GM21423 (cell line): ENCODE measurements around the gene ZMYND19.
A peak's percentile ranks its signal among the peaks of the same experiment; 100 is the strongest.
"Not testable (repeated sequence)": the region's sequence is repeated elsewhere in the genome, so short reads cannot be mapped to it uniquely, and the experiment has no call there.

Source experiments
- ATAC-seq: cut with Tn5 transposase; IDR thresholded peaks from one replicate; pipeline ENCODE4 v1.9.1; 2021; ENCODE audit warnings: mild to moderate bottlenecking, moderate library complexity; ENCODE audit not compliant: unreplicated experiment

The ZMYND19 gene

DNA sequence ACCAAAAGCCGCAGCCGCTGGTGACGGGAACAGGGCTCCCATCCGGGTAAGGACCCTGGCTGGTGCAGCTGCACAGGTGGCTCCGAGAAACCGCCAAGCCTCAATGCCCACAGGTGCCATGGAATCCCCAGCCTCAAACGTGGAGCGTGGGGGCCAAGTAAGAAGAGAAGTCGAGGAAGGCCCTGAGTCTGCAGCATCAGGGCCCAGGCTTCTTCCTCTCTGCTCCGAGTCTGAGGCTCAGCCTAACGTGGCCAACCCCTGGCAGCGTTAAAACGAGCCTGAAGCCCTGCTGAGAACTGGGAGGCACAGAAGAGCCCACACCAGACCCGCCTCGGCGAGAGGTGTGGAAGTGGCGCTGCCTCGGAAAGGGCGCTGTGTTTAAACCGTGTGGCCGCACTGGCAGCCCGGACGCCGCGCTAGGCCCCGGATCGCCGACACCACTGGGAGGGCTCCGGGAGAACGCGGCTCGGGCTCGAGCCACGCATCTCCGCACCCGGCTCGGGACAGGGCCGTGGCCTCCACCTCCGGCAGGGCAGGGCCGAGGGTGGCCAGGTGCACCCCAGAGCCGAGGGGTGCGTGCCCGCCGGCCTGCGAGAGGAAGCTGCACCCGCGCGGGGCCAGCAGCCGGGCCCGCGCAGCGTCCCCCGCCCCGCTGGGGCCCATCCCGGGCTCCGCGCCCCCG lies 730 bp downstream of the ZMYND19 start:
- ATAC-seq, result peak; percentile 17

GRCh38 chr9:137588891-137589290 lies 1.4 kb downstream of the ZMYND19 start:
- no peak for ATAC-seq

DNA sequence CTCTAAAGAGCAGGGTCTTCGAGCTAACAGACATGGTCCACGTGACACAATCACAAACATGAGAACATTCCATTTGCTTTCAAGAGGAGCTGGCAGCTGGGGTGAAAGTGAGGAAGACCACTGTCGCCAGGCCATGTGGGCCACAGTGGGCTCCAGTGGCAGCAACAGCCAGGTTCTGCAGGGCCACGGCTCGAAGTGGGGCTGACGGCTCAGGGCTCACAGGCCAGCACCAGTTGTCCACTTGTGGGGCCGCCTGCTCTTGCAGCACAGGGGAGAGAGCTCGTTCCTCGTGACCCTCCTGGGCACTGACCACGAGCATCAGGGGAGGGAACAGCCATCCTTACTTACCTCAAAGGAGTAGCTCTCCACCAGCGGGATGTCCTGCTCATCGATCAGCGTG lies 2.0 kb downstream of the ZMYND19 start:
- no peak for ATAC-seq

GRCh38 chr9:137586854-137587253 lies 3.5 kb downstream of the ZMYND19 start:
- ATAC-seq, result no peak

- ATAC-seq, result no peak
Observed at GRCh38 chr9:137583957-137584356, 6.4 kb downstream of the ZMYND19 start.

DNA sequence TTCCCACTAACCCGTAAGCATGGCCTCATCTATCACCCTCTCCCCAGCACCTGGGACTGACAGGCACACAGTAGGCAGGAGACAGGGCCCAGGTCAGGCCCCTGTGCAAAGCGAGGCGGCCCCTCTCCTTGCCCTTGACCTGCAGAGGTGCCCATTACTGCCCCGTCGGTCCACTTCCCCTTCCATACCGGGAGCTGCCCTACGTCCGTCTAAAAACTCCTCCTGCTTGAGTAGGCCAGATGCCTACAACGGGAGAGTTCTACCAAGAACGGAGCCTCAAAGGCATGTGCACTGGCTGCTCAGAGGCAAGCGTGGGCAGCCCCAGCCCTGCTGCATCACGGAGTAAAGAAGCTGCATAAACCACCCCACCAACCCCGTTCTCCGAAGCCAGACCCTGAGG lies 7.0 kb downstream of the ZMYND19 start:
- ATAC-seq, result no peak

DNA sequence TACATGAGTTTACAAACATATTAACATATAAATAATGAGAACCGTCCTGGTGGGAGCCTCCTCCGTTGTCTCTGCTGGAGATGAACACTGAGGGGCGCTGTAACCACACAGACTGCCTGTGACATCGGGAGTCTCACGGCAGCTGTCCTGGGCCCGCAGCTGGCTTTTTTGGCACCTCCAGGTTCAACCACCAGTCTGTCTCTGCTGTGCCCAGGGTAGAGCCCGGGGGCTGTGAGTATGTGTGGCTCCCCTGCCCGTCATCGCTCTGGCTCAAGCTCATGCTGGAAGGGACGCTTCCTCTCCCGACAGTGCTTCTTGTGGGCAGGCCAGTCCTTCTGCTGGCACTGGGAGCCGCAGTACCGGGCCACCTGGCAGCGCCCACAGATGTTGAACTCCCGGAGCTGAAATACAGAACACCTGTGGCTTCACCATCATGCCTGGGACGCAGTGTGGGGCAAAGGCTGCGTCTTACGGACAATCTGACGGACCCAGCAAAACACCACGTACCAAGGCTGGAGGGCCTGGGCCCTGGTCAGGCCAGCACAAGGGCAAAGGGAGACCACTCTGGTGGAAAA lies 7.9 kb downstream of the ZMYND19 start:
- no peak for ATAC-seq

DNA sequence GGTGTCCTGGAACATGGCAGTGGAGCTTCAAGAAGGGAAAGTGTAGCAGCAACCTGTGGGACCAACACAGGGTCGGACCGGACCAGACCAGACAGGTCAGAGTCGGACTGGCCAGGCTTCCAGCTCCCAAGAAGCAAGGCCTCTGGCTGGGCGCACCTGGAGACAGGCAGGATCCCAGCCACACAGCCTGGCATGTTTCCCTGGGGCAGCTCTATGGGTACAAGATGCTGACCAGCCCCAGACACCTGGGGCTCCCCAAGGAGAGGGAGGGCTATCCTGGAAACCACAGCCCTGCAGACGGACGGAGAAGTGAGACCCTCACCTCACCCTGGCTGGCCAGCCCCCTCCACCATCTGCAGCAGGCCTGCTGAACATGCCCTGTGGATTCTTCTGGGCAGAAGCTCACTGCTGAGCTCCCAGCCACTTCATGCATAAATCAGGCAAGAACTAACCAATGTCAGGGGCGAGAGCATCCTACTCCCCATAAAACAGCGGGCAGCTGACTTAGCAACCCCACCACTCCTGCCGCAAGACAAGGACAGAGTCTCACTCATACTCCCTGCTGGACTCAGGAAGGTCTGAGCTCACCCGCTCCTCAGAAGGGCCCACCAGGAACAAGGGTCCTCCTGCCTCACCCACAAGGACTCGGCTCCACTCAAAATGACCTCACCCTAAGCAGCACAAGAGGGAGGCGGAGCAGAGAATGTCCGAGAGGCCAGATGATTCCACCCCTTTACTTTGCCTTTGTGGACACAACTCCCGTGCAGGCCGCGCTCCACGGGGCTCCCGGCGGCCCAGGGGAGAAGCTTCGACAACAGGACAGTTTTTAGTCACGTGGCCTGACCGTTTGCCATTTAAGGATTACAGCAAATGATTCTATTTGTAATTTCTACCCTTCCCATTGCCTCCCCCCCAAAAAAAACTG lies 8.7 kb downstream of the ZMYND19 start:
- no peak for ATAC-seq

- ATAC-seq, result no peak
Observed at GRCh38 chr9:137580954-137581322, 9.4 kb downstream of the ZMYND19 start.

DNA sequence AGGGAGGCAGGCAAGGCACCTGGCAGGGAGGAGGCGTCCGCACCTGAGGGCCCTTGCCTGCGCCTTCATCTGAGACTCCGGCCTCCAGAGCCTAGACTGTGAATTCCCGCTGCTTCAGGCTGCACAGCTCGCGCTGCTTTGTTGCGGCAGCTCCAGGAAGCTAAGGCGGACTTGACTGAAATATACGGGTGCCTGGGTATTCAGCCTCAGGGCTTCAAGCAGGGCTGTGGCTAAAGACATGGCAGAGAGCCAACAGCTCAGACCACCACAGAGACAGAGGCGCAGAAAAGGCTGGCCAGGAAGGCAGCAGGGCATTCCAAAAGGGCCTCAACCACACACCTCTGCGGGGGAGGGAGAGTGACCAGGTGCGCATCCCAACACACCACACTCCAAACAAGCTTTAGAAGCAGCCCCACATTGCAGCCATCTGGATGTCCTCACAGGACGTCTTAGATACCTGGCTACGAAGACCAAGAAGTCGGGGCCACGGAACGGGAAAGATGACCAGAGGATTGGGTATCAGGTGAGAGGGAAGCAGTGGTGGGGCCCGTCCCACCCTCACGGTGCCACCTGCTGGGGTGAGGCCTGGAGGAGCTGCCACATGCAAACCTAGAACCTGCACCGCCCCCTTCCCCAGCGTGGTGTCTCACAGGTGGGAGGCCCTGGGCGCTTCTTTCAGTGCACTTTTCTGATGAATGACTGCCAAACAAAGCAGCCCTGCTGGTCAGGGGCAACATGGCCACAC lies 9.9 kb downstream of the ZMYND19 start:
- ATAC-seq, result no peak

DNA sequence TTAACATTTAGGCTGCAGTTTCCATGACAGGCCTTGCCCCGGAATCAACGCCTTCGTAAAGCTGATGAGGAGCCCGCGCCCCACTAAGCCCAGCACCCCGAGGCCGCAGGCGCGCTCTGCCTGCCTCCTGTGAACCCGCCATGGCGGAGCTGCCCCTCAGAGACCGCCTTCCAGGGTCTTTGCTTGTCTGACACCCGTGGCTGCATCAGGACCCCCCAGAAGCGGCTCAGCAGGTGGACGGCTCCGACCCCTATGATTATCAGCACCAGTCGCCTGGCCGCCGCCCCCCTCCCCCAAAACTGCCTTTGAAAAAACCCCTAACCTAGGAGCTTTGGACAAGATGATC lies 11.1 kb downstream of the ZMYND19 start:
- ATAC-seq, result no peak

DNA sequence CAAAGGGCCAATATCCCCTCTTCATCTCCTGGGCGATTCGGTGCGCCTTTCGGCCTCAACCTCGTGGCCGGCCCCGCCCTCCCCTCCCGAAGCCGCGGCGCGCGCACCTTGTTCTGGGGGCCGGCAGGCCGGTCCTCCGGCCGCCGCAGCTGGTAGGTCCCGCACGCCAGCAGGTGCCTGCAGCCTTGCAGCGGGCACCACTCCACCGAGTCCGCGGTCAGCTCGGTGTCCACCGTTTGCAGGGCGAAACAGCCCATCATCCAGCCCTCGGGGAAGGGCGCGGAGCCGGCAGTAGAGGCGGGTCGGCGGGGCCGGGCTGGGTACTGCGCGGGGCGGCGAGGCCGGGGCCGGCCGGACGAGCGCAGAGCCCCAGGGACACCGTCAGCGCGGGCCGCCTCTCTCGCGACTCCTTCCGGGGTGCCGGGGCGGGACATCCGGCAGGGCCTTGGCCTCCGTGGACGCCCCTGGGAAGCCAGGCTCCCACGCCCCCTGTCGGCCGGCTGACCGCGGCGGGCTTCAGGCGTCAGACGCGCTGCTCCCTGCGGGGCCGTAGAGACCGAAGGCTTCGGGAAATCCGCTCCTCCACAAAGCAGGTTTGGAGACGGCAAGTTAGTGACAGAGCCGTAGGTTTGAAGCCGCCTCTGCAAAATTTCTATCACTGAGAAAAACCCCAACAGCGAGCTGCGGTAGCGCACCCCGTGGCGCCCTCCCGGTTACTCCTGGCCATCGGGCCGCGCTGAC lies 11.6 kb downstream of the ZMYND19 start, which contains the start of gene DPH7:
Gene DPH7 (minus strand): TSS at position 408 of the 741 bp plus-strand sequence. CDS start 148 bp downstream, at position 260.
- ATAC-seq, result peak; percentile 87

GRCh38 chr9:137575716-137576411 lies 14.4 kb downstream of the ZMYND19 start:
- ATAC-seq, result no peak

DNA sequence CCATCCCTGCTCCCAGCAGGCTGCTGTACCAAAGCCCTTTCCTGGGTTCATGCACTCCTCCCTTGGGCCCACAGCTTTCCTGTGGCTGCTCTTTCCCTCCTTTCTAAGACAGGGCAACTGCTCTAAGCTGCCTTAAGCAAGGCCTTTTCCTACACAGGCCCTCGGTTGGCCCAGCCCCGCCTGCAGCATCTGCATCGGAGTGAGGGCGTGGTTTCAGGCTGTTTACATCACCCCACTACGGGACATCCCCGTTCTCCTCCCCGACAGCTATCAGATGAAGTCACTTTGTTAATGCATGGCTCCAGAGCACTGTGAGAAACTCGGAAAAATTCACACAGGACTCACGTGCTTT lies 15.0 kb downstream of the ZMYND19 start:
- no peak for ATAC-seq

DNA sequence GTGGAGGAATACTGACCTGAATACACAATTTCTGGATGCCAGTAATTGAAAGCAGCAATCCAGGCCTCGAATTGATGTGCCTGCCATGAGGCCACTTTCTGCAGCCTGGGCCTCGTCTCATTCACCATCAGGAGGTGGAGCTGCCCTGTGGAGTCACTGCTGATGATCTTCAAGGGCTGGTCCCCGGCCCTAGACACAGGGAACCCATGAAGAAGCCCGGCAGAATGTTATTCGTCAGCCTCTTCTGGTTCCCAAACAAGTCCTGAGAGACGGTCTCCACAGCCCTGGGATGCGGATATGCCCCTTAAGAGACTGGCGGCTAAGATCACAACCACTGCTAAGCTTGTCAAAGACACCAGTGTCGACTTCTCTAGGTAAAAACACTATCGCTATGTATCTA lies 16.1 kb downstream of the ZMYND19 start:
- ATAC-seq, result no peak

- no peak for ATAC-seq
Observed at GRCh38 chr9:137570566-137570965, 19.7 kb downstream of the ZMYND19 start.

DNA sequence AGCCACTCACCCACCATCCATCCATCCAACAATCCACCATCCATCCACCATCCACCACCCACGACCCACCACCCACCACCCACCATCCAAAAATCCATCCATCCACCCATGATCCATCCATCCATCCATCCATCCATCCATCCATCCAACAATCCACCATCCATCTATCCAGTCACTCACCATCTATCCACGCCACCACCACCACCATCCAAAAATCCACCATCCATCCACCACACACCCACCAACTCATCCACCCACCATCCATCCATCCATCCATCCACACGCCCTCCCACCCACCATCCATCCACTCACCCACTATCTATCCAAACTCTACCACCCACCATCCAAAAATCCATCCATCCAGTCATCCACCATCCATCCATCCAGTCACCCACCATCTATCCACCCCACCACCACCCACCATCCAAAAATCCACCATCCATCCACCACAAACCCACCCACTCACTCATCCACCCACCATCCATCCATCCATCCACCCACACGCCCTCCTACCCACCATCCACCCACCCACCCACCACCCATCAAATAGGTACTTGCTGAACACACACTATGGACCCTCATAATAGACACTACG lies 20.6 kb downstream of the ZMYND19 start:
- no peak for ATAC-seq

GRCh38 chr9:137568445-137568844 lies 21.9 kb downstream of the ZMYND19 start:
- ATAC-seq, result not testable (repeated sequence)

DNA sequence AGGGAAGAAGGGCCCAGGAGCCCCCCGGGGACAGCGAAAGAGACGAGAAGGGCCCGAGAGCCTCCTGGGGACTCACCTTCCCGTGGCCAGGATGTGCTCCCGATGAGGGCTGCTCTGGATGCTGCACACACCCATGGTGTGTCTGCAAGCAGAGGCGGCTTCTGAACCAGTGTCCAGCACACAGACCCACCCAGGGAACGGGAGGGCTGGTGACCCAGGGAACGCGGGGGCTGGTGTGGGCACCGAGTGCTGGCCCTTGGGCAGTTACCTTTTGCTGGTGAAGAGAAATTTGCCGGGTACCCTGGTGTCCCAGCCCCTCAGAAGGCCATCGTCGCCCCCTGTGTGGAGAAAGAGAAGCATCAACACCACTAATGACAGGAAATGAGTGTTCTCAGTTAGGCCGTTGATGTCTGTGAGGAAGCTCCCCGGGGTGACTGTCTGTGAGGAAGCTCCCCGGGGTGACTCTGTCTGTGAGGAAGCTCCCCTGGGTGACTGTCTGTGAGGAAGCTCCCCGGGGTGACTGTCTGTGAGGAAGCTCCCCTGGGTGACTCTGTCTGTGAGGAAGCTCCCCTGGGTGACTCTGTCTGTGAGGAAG lies 25.4 kb downstream of the ZMYND19 start:
- no peak for ATAC-seq
